GM19099 (cell line): Measurements from ENCODE around the gene NOTCH4.

ENCODE experiments used
- POLR2A ChIP-seq: IDR thresholded peaks from 3 replicates; pipeline ENCODE4 v1.6.1; 2011; ENCODE audit warnings: low read depth; ENCODE audit not compliant: insufficient read length; ENCODE audit errors: extremely low read depth

Gene NOTCH4

GRCh38 chr6:32222333-32223230 lies 1.3 kb downstream of the NOTCH4 start:
- TF ChIP-seq POLR2A = no peak

- TF ChIP-seq POLR2A = no peak
Measured at GRCh38 chr6:32220021-32220420, 3.8 kb downstream of the NOTCH4 start.

- TF ChIP-seq POLR2A = no peak
Measured at GRCh38 chr6:32218167-32218566, 5.7 kb downstream of the NOTCH4 start.

- no peak for TF ChIP-seq POLR2A
Measured at GRCh38 chr6:32216998-32217397, 6.9 kb downstream of the NOTCH4 start.

- TF ChIP-seq POLR2A = no peak
Measured at GRCh38 chr6:32216285-32216684, 7.6 kb downstream of the NOTCH4 start.

- no peak for TF ChIP-seq POLR2A
Measured at GRCh38 chr6:32215617-32216016, 8.2 kb downstream of the NOTCH4 start.

GRCh38 chr6:32214126-32214525 lies 9.7 kb downstream of the NOTCH4 start:
- TF ChIP-seq POLR2A = no peak

GRCh38 chr6:32213649-32214048 lies 10.2 kb downstream of the NOTCH4 start:
- no peak for TF ChIP-seq POLR2A

- TF ChIP-seq POLR2A = no peak
Measured at GRCh38 chr6:32212076-32212760, 11.6 kb downstream of the NOTCH4 start.

GRCh38 chr6:32210191-32210601 lies 13.7 kb downstream of the NOTCH4 start:
- no peak for TF ChIP-seq POLR2A

- TF ChIP-seq POLR2A = no peak
Measured at GRCh38 chr6:32208996-32209395, 14.9 kb downstream of the NOTCH4 start.

- no peak for TF ChIP-seq POLR2A
Measured at GRCh38 chr6:32204268-32204715, 19.6 kb downstream of the NOTCH4 start.

- no peak for TF ChIP-seq POLR2A
Measured at GRCh38 chr6:32203426-32204267, 20.2 kb downstream of the NOTCH4 start.

GRCh38 chr6:32202186-32202585 lies 21.7 kb downstream of the NOTCH4 start:
- TF ChIP-seq POLR2A = no peak
